Measurements from ENCODE around the gene F5. TPM values are rescaled to one million over a fixed set of nuclear protein-coding genes. Genes with fewer than 3 reads are reported as not detected.

The F5 gene
- total RNA-seq, 1 donor from 2014 or later: 1.6 TPM

GRCh38 chr1:169568497-169568896 lies 17.8 kb downstream of the F5 start:
- Histone ChIP-seq H3K36me3 (no peaks in the 10 kb centered on the region), H3K9me3 (no peaks in the 10 kb centered on the region), H3K4me1 (no peaks in the 10 kb centered on the region), H3K4me3 (no peak overlapping the region), H3K27me3 (no peaks in the 10 kb centered on the region), H3K27ac (no peak overlapping the region)
- TF ChIP-seq CTCF (IDR thresholded peaks at IDR 0.05): no peak
- DNase-seq (no peak), ATAC-seq (no peak)
- intact Hi-C loops (cut with DNase I): no loop called here

DNA sequence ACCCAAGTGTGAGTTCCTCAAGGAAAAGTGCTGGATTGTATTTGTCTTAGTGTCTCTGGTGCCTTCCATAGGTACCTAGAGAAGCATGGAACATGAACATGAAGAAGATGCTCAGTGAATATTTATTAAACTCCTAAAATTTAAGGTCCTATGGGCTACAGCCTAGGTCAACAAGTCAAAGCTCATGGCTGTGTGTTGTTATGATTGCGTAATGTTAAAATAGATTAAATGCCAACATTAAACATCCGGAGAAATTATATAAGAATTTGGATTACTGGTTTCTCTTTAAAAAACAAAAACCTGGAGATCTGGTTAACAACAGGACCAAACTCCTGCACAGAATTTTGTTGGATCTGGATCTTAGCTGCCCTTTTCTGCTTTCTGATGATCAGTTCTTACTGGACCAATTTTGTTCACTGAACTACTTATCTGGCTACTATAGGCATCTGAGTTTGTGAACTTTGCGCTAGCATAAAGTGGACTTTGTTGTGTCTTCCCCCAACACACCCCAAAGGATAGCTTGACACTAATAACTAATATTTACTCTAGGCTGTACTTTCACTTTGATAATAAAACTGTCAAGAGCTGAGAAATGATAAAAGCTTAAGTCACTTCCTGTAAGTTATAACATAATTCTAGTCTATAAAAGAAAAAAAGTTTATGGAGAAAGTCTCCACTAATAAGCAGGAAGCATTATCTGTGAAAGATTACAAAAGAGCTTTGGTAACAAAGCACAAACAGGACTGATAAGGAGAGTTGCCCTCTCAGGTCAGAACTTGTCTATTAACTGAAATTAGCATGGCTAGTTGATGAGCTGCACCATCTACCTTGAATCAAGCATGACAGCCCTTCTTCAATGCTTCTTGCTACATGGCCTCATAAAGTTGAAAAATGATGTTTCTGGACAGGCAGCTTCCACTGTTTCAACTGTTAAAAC lies 20.7 kb downstream of the F5 start:
- no peak for DNase-seq
- Histone ChIP-seq H3K4me3 (no peak overlapping the region), H3K27ac (no peak overlapping the region), H3K9me3 (no peaks in the 10 kb centered on the region), H3K36me3 (no peaks in the 10 kb centered on the region), H3K27me3 (no peaks in the 10 kb centered on the region), H3K4me1 (no peaks in the 10 kb centered on the region)
- ATAC-seq: no peak
- intact Hi-C loops (cut with DNase I): no loop called here
- no peak for TF ChIP-seq CTCF (IDR thresholded peaks at IDR 0.05)

DNA sequence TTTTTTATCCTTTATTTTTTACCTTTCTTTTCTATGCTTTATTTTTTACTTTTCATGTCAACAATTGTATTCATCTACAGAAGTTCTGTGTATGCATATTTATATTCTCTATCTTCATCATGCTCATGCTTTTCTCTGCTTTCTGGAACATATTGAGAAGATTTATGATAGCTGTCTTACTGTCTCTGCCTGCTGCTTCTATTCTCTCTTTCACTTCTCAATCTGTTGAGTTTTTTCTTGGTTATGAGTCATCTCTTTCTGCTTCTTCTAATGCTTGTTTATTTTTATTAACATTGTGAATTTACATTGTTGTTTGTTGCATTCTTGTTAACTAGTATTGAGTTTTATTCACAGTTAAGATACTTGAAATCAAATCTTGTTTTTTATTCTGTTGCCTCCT lies 22.6 kb downstream of the F5 start:
- DNase-seq (no peak), ATAC-seq (no peak)
- no peak for TF ChIP-seq CTCF (IDR thresholded peaks at IDR 0.05)

DNA sequence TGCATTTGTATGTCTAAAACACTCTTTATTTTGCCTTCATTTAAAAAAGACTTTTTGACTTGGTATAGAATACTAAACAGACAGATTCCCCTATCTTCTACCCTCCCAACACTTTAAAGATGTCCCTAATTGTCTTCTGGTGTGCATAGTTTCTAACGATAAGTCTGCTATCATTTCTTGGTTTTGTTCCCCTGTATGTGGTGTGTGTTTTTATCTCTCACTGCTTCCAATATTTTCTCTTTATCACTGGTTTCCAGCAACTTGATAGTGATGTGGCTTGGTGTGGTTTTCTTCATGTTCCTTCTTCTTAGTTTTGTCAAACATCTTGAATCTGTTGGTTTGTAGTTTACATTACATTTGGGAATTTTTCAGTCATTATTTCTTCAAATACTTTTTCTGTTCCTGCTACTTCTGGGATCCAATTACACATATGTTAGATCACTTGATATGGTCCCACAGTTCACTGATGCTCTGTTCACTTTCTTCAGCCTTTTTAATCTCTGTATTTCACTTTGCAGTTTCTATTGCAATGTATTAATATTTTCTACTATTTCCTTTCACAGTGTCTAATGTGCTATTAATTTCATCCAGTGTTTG lies 23.2 kb downstream of the F5 start:
- Histone ChIP-seq H3K4me1 (no peaks in the 10 kb centered on the region), H3K27ac (no peak overlapping the region), H3K27me3 (no peaks in the 10 kb centered on the region), H3K4me3 (no peak overlapping the region), H3K36me3 (no peaks in the 10 kb centered on the region), H3K9me3 (no peaks in the 10 kb centered on the region)
- no peak for DNase-seq
- no peak for ATAC-seq
- intact Hi-C loops (cut with DNase I): no loop called here
- no peak for TF ChIP-seq CTCF (IDR thresholded peaks at IDR 0.05)

More for the DNA sequence above, 22.6 kb downstream of the F5 start:
- no peak overlapping the region for H3K4me3 ChIP-seq
- H3K27ac ChIP-seq: no peak overlapping the region
- H3K27me3 ChIP-seq: no peaks in the 10 kb centered on the region
- intact Hi-C loops (cut with DNase I): no loop called here
- no peaks in the 10 kb centered on the region for H3K9me3 ChIP-seq
- no peaks in the 10 kb centered on the region for H3K36me3 ChIP-seq
- no peaks in the 10 kb centered on the region for H3K4me1 ChIP-seq

- intact Hi-C loops (cut with DNase I): no loop called here
- no peak for ATAC-seq
These were observed 24.6 kb downstream of the F5 start for GRCh38 chr1:169561692-169562091.

More at GRCh38 chr1:169561692-169562091, 24.6 kb downstream of the F5 start:
- H3K27ac ChIP-seq: no peak overlapping the region
- no peak for DNase-seq
- H3K27me3 ChIP-seq: no peaks in the 10 kb centered on the region
- H3K36me3 ChIP-seq: no peaks in the 10 kb centered on the region
- no peaks in the 10 kb centered on the region for H3K4me1 ChIP-seq
- H3K4me3 ChIP-seq: no peak overlapping the region
- no peaks in the 10 kb centered on the region for H3K9me3 ChIP-seq
- no peak for TF ChIP-seq CTCF (IDR thresholded peaks at IDR 0.05)

All from upper lobe of right lung (tissue), 1 donor.